Breast epithelium (tissue), 3 donors: Measurements from ENCODE around the gene RBM39.
"Not testable (repeated sequence)": the region's sequence is repeated elsewhere in the genome, so short reads cannot be mapped to it uniquely, and the experiment has no call there.

Experiments used
- POLR2A ChIP-seq: fragments of 450-650 bp; IDR thresholded peaks from one replicate; pipeline ENCODE4 v1.6.1; 2016; ENCODE audit warnings: antibody characterized with exemption, mild to moderate bottlenecking, moderate library complexity
- POLR2AphosphoS5 ChIP-seq, 3 donors: sonication (generic); formaldehyde crosslinking; IDR thresholded peaks; one replicate each; pipeline ENCODE4 v1.6.1; 2017; ENCODE audit warnings: antibody characterized with exemption in 3 of 3
- TF ChIP-seq, protein P1 (sequence below), 3 donors: fragments of 450-650 bp; IDR thresholded peaks; one replicate each; pipeline ENCODE4 v1.5.1; 2016 to 2017; ENCODE audit warnings: antibody characterized with exemption in 3 of 3, mild to moderate bottlenecking in 3 of 3, moderate library complexity in 3 of 3

- TF ChIP-seq, protein P1, sequence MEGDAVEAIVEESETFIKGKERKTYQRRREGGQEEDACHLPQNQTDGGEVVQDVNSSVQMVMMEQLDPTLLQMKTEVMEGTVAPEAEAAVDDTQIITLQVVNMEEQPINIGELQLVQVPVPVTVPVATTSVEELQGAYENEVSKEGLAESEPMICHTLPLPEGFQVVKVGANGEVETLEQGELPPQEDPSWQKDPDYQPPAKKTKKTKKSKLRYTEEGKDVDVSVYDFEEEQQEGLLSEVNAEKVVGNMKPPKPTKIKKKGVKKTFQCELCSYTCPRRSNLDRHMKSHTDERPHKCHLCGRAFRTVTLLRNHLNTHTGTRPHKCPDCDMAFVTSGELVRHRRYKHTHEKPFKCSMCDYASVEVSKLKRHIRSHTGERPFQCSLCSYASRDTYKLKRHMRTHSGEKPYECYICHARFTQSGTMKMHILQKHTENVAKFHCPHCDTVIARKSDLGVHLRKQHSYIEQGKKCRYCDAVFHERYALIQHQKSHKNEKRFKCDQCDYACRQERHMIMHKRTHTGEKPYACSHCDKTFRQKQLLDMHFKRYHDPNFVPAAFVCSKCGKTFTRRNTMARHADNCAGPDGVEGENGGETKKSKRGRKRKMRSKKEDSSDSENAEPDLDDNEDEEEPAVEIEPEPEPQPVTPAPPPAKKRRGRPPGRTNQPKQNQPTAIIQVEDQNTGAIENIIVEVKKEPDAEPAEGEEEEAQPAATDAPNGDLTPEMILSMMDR (IDR thresholded peaks at IDR 0.05) = not testable (repeated sequence)
- TF ChIP-seq POLR2A; POLR2AphosphoS5 (IDR thresholded peaks at IDR 0.05): not testable (repeated sequence)
Measured at GRCh38 chr20:35723652-35724320, 18.3 kb downstream of the RBM39 start.
